ENCODE data around the gene FBXL17.

Gene FBXL17

GRCh38 chr5:107840161-107840560, 541.7 kb downstream of the FBXL17 start:
- no peak overlapping the region for H3K4me3 ChIP-seq (ENCODE audit: low read depth, low read length)
- DNase-seq (ENCODE audit: low read depth), result no peak
- TF ChIP-seq CTCF (IDR thresholded peaks at IDR 0.05; ENCODE audit: control insufficient read depth, extremely low read depth, insufficient read depth), result no peak

- no peak overlapping the region for H3K4me3 ChIP-seq (ENCODE audit: low read depth, low read length)
- no peak for TF ChIP-seq CTCF (IDR thresholded peaks at IDR 0.05; ENCODE audit: control insufficient read depth, extremely low read depth, insufficient read depth)
- DNase-seq (ENCODE audit: low read depth), result no peak
Observed at GRCh38 chr5:107835096-107835495, 546.8 kb downstream of the FBXL17 start.

GRCh38 chr5:107832746-107833145, 549.2 kb downstream of the FBXL17 start:
- no peak for DNase-seq (ENCODE audit: low read depth)
- no peak overlapping the region for H3K4me3 ChIP-seq (ENCODE audit: low read depth, low read length)
- TF ChIP-seq CTCF (IDR thresholded peaks at IDR 0.05; ENCODE audit: control insufficient read depth, extremely low read depth, insufficient read depth), result no peak

- no peak overlapping the region for H3K4me3 ChIP-seq (ENCODE audit: low read depth, low read length)
- peak; percentile 15 for DNase-seq (ENCODE audit: low read depth)
- TF ChIP-seq CTCF (IDR thresholded peaks at IDR 0.05; ENCODE audit: control insufficient read depth, extremely low read depth, insufficient read depth), result no peak
Observed at GRCh38 chr5:107831612-107832395, 550.1 kb downstream of the FBXL17 start.

- no peak for DNase-seq (ENCODE audit: low read depth)
- TF ChIP-seq CTCF (IDR thresholded peaks at IDR 0.05; ENCODE audit: control insufficient read depth, extremely low read depth, insufficient read depth), result no peak
- no peak overlapping the region for H3K4me3 ChIP-seq (ENCODE audit: low read depth, low read length)
Observed at GRCh38 chr5:107830750-107831149, 551.1 kb downstream of the FBXL17 start.

GRCh38 chr5:107826311-107827000, 555.4 kb downstream of the FBXL17 start:
- TF ChIP-seq CTCF (IDR thresholded peaks at IDR 0.05; ENCODE audit: control insufficient read depth, extremely low read depth, insufficient read depth), result no peak
- no peak for DNase-seq (ENCODE audit: low read depth)
- H3K4me3 ChIP-seq (ENCODE audit: low read depth, low read length), result no peak overlapping the region
